B cell (primary cell): ENCODE measurements around the gene BLOC1S3.

Experiments used
- EZH2 ChIP-seq: IDR thresholded peaks from 2 replicates; pipeline ENCODE4 v1.6.1; 2012; ENCODE audit warnings: borderline replicate concordance, low read depth, mild to moderate bottlenecking, moderate library complexity, low read length; ENCODE audit not compliant: insufficient read depth, poor library complexity, severe bottlenecking
- TF ChIP-seq, protein P1 (sequence below): fragments of 200-600 bp; IDR thresholded peaks from one replicate; pipeline ENCODE4 v1.8.0; 2022; ENCODE audit warnings: antibody characterized with exemption, mild to moderate bottlenecking

DNA sequence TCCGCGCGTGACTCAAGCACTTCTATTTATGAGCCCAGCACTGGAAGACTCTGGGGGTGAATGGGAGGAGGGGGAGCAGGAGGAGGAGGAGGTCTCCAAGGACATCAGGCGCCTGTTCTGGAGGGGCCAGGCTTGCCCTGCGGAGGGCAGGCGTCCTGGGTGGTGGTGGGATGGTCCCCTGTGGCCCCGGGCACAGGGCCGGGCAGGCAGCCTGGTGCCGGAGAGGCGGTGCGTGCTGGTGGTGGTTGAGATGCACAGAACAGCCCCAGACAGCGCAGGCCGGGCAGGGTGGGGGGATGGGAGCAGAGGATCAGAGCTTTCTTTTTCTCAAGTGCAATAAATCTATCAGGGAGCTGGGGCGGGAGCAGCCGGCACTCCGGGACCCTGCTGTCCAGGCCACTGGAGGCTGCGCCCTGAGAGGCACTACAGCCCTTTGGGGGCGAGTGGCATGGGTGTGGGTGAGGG is 31.8 kb upstream of the BLOC1S3 start:
- TF ChIP-seq, protein P1, sequence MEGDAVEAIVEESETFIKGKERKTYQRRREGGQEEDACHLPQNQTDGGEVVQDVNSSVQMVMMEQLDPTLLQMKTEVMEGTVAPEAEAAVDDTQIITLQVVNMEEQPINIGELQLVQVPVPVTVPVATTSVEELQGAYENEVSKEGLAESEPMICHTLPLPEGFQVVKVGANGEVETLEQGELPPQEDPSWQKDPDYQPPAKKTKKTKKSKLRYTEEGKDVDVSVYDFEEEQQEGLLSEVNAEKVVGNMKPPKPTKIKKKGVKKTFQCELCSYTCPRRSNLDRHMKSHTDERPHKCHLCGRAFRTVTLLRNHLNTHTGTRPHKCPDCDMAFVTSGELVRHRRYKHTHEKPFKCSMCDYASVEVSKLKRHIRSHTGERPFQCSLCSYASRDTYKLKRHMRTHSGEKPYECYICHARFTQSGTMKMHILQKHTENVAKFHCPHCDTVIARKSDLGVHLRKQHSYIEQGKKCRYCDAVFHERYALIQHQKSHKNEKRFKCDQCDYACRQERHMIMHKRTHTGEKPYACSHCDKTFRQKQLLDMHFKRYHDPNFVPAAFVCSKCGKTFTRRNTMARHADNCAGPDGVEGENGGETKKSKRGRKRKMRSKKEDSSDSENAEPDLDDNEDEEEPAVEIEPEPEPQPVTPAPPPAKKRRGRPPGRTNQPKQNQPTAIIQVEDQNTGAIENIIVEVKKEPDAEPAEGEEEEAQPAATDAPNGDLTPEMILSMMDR: no peak
- no peak for TF ChIP-seq EZH2
